GM10266 (cell line): ENCODE measurements around the gene WHRN.

Experiments used
- DNase-seq: peaks from one replicate; pipeline ENCODE4 v3.0.0; 2012; ENCODE audit errors: extremely low spot score
- TF ChIP-seq, protein P1 (sequence below): IDR thresholded peaks from 2 replicates; pipeline ENCODE4 v1.5.1; 2012; ENCODE audit warnings: mild to moderate bottlenecking, low read depth; ENCODE audit not compliant: control insufficient read depth, insufficient read depth; ENCODE audit errors: missing control alignments

WHRN gene

DNA sequence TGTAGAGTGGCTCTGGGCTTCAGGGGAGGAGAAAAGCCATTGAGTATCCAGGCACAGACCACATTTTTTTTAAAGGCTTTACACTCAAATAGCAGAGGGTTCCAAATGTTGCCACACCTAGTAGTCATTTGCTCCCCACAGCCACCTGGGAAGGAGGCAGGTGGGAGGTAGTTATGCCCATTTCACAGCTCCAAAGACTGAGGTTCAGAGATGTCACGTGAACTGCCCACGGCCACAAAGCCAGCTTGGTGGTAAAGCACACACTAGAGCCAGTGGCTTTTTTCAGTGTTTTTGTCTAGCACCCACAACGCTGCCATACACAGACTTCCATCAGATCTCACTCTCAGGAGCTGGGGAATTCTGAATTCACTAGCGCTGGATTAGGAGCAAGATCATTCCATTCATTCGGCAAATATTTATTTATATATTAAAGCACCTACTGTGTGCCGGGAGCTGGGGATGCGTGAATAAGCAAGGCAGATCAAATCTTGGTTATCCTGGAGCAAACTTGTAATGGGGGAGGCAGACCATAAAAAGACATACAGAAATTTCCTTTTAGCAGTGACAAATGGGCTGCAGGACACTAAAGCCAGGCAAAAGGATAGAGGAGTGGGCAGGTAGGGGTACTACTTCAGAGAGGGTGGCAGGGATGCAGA, 7.4 kb downstream of the WHRN start:
- TF ChIP-seq, protein P1, sequence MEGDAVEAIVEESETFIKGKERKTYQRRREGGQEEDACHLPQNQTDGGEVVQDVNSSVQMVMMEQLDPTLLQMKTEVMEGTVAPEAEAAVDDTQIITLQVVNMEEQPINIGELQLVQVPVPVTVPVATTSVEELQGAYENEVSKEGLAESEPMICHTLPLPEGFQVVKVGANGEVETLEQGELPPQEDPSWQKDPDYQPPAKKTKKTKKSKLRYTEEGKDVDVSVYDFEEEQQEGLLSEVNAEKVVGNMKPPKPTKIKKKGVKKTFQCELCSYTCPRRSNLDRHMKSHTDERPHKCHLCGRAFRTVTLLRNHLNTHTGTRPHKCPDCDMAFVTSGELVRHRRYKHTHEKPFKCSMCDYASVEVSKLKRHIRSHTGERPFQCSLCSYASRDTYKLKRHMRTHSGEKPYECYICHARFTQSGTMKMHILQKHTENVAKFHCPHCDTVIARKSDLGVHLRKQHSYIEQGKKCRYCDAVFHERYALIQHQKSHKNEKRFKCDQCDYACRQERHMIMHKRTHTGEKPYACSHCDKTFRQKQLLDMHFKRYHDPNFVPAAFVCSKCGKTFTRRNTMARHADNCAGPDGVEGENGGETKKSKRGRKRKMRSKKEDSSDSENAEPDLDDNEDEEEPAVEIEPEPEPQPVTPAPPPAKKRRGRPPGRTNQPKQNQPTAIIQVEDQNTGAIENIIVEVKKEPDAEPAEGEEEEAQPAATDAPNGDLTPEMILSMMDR: no peak

DNA sequence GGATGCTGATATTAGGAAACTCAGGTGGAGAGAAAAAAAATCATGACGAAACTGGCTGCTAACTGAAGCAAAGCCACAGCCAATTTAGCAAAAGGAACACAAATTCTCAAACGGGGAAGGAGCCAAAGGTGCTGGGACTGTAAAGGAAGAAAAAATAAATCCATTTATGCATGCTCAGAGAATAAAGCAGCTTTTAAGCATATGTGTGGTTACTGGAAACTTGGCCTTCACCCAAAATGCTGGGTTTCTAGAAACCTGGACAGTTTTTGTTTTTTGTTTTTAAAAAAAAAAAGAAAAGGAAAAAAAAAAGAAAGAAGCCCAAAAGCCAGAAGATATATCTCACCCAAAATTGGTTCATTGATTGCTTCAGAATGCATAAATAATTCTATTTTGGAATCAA, 8.0 kb downstream of the WHRN start:
- TF ChIP-seq, protein P1: no peak
- no peak for DNase-seq

More for the DNA sequence above, 7.4 kb downstream of the WHRN start:
- no peak for DNase-seq

DNA sequence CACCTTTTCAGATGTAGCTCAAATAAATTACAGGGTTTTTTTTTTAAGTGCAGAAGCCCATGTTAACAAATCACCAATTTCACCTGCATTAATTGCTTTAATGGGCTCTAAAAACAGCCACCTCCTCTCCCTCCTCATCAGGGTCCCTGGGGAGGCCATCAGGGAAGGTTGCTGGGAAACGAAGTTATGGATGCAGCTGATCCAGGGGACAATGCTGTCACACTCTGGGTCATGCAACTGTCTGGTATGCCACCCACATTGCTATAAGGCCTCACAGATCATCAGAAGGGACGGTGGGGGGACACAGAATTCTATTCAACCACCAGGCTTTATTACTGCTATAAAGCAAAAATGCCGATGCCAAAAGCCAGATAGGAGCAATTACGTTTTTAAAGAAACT, 9.3 kb downstream of the WHRN start:
- no peak for DNase-seq
- TF ChIP-seq, protein P1: no peak

DNA sequence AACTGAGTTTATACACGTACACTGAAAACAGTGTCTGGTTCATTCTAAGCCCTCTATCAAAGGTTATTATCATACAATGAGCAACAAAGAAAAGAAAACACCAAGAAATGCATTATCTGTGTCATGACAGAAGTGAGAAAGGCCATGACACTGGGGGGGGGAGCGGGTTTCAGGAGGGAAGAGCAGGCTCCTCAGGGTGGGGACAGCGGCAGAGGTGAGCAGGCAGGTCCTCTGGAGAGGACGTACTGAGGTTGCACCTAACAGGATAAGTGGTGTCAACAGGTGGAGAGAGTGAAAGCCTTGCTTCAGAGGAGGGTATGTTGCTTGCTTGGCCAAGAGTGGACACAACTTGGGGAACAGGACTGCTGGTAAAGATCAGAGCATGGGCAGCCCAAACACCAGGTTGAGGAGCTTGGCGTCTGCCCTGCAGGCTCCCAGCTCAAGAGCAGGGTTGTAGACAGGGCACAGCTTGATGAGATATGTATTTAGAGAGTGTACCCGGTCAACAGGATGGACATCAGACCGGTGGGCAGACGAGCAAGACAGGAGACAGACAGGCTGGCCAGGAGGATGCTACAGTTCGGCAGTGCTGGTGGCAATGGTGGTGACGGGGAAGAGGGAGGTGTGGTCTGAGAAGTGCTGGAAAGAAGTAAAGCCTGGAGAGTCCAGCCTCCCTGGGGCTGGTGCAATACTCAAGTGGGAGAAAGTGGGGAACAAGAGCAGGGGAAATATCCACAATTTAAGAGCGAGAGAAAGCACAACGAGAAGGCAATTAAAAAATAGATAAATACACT, 10.3 kb downstream of the WHRN start:
- TF ChIP-seq, protein P1: no peak
- no peak for DNase-seq

DNA sequence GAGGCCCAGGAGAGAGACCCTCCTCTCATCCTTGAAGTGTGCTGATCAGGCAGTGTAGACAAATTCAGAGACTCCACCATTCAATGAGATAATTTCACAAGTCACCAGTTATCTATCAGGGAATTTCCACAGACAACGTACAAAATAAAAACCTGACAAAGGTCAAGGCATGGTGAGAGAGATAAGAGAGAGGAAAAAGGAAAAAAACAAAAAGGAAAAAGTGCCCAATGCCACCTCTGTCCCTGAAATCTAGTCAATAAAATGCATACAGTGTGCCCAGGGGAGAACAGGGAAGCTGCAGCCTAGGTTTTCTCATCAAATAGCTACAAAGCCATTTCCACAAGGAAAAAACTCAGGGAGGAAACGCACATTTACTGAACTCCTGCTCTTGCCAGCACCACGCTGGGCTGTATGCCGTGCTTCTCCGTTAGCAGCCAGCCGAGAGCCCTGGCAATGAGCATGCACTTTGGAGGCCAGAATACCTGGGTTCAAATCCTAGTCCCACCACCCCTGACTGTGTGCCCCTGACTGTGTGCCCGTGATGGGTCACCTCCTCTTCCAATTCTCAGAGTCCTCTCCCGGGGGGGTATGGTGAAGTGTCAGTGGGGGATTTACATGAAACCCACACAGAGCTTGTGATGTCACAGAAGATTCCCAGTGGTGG, 11.6 kb downstream of the WHRN start:
- DNase-seq: no peak
- TF ChIP-seq, protein P1: no peak

DNA sequence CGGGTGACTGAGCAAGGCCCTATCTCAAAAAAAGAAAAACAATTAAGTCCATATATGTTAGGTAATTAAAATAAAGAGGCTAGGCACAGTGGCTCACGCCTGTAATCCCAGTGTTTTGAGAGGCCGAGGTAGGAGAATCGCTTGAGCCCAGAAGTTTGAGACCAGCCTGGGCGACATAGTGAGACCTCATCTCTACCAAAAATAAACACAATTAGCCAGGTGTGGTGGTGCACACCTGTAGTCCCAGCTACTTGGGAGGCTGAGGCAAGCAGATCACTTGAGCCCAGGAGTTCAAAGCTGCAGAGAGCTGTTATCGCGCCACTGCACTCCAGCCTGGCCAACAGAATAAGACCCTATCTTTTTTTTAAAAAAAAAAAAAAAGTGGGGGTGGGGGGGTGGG, 12.3 kb downstream of the WHRN start:
- no peak for DNase-seq
- TF ChIP-seq, protein P1: no peak
